ENCODE data around the gene DGKB.

The DGKB gene

GRCh38 chr7:14195871-14196270 is 706.7 kb downstream of the DGKB start:
- no peak for DNase-seq

- DNase-seq: no peak
Observed at GRCh38 chr7:14195079-14195478, 707.5 kb downstream of the DGKB start.

- DNase-seq: no peak
Observed at GRCh38 chr7:14191686-14192098, 710.9 kb downstream of the DGKB start.

GRCh38 chr7:14184292-14184864 is 718.2 kb downstream of the DGKB start:
- DNase-seq: no peak

- DNase-seq: no peak
Observed at GRCh38 chr7:14179781-14180180, 722.8 kb downstream of the DGKB start.

GRCh38 chr7:14177876-14178275 is 724.7 kb downstream of the DGKB start:
- DNase-seq: no peak

GRCh38 chr7:14170872-14171271 is 731.7 kb downstream of the DGKB start:
- DNase-seq: no peak

- no peak for DNase-seq
Observed at GRCh38 chr7:14158111-14158510, 744.4 kb downstream of the DGKB start.

- DNase-seq: no peak
Observed at GRCh38 chr7:14156436-14156835, 746.1 kb downstream of the DGKB start.

- no peak for DNase-seq
Observed at GRCh38 chr7:14148974-14149373, 753.6 kb downstream of the DGKB start.

GRCh38 chr7:14147532-14147931 is 755.0 kb downstream of the DGKB start:
- no peak for DNase-seq

- DNase-seq: no peak
Observed at GRCh38 chr7:14144538-14144937, 758.0 kb downstream of the DGKB start.

GRCh38 chr7:14144109-14144508 is 758.4 kb downstream of the DGKB start:
- DNase-seq: no peak

- DNase-seq: no peak
Observed at GRCh38 chr7:14137676-14138075, 764.9 kb downstream of the DGKB start.

- DNase-seq: no peak
Observed at GRCh38 chr7:14133752-14134151, 768.8 kb downstream of the DGKB start.

- no peak for DNase-seq
Observed at GRCh38 chr7:14125998-14126397, 776.6 kb downstream of the DGKB start.

- DNase-seq: no peak
Observed at GRCh38 chr7:14124716-14125115, 777.8 kb downstream of the DGKB start.

- no peak for DNase-seq
Observed at GRCh38 chr7:14123923-14124322, 778.6 kb downstream of the DGKB start.

GRCh38 chr7:14115701-14116100 is 786.9 kb downstream of the DGKB start:
- DNase-seq: no peak

- DNase-seq: no peak
Observed at GRCh38 chr7:14104861-14105260, 797.7 kb downstream of the DGKB start.

GRCh38 chr7:14096159-14096558 is 806.4 kb downstream of the DGKB start:
- DNase-seq: no peak

GRCh38 chr7:14095233-14095950 is 807.2 kb downstream of the DGKB start:
- no peak for DNase-seq
